Loucy (cell line): Measurements from ENCODE around the gene SDS.

Experiments
- EZH2phosphoT487 ChIP-seq: fragments of 200-600 bp; IDR thresholded peaks from 2 replicates; pipeline ENCODE4 v1.6.1; 2018; ENCODE audit warnings: antibody characterized with exemption, mild to moderate bottlenecking, moderate library complexity, borderline replicate concordance
- TF ChIP-seq, protein P1 (sequence below): fragments of 200-600 bp; sonication (generic); conservative IDR thresholded peaks from 2 replicates; pipeline ENCODE4 v1.5.1; 2014; ENCODE audit warnings: mild to moderate bottlenecking, antibody characterized with exemption, low read length

DNA sequence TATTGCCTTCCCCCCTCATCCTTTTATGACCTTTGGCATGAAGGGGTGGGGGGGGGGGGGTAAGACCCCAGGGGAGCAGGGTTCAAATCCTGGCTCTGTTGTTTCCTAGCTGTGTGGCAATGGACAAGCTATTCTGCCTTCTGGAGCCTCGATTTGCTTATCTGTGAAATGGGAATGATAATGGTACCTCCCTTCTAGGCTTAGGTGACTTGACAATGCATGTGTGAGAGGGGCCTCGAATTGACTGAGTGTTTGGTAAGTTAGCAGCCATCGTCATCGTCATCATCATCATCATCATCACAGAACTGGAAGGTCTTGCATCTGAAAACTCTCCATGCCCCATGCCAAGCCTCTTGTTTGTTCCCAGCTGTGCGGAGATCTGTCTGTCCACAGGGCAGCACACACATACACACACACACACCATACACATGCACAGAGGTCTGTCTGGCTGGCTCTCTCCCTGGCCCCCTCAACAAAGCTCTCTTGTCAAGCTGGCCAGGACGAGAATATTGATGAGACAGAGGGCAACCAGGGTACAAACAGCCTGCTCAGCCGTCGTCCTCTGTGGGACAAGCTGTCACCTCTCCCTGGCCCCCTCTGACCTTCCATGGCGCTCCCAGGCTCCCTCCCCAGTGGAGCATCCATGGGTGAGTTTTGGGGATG lies 5.9 kb upstream of the SDS start:
- TF ChIP-seq, protein P1, sequence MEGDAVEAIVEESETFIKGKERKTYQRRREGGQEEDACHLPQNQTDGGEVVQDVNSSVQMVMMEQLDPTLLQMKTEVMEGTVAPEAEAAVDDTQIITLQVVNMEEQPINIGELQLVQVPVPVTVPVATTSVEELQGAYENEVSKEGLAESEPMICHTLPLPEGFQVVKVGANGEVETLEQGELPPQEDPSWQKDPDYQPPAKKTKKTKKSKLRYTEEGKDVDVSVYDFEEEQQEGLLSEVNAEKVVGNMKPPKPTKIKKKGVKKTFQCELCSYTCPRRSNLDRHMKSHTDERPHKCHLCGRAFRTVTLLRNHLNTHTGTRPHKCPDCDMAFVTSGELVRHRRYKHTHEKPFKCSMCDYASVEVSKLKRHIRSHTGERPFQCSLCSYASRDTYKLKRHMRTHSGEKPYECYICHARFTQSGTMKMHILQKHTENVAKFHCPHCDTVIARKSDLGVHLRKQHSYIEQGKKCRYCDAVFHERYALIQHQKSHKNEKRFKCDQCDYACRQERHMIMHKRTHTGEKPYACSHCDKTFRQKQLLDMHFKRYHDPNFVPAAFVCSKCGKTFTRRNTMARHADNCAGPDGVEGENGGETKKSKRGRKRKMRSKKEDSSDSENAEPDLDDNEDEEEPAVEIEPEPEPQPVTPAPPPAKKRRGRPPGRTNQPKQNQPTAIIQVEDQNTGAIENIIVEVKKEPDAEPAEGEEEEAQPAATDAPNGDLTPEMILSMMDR: no peak
- no peak for TF ChIP-seq EZH2phosphoT487
